AG10803 (cell line): Measurements from ENCODE around the gene FNTB.

Source experiments
- DNase-seq: peaks from one replicate; pipeline ENCODE4 v3.0.0; 2010; ENCODE audit warnings: low read depth
- H3K4me3 ChIP-seq: 2 replicates; pipeline ENCODE4 v1.5.1; 2011; ENCODE audit warnings: mild to moderate bottlenecking, low read length, control low read depth
- CTCF ChIP-seq: conservative IDR thresholded peaks from 2 replicates; pipeline ENCODE4 v1.5.1; 2011; ENCODE audit warnings: mild to moderate bottlenecking, low read length, control low read depth, inconsistent platforms

FNTB gene

GRCh38 chr14:64953310-64953654 lies 33.4 kb upstream of the FNTB start:
- TF ChIP-seq CTCF = no peak
- no peak for DNase-seq
- H3K4me3 ChIP-seq = no peak overlapping the region

GRCh38 chr14:64953661-64954060 lies 33.0 kb upstream of the FNTB start:
- no peak overlapping the region for H3K4me3 ChIP-seq
- no peak for TF ChIP-seq CTCF
- DNase-seq = no peak

GRCh38 chr14:64954491-64955240 lies 32.0 kb upstream of the FNTB start:
- no peak for DNase-seq
- TF ChIP-seq CTCF = no peak
- no peak overlapping the region for H3K4me3 ChIP-seq

GRCh38 chr14:64955297-64955696 lies 31.4 kb upstream of the FNTB start:
- no peak overlapping the region for H3K4me3 ChIP-seq
- DNase-seq = no peak
- no peak for TF ChIP-seq CTCF

GRCh38 chr14:64956697-64957406 lies 29.8 kb upstream of the FNTB start:
- H3K4me3 ChIP-seq = no peak overlapping the region
- DNase-seq = no peak
- TF ChIP-seq CTCF = no peak

GRCh38 chr14:64958201-64958600 lies 28.5 kb upstream of the FNTB start:
- no peak for DNase-seq
- TF ChIP-seq CTCF = no peak
- H3K4me3 ChIP-seq = no peak overlapping the region

GRCh38 chr14:64958743-64959142 lies 28.0 kb upstream of the FNTB start:
- no peak overlapping the region for H3K4me3 ChIP-seq
- DNase-seq = no peak
- no peak for TF ChIP-seq CTCF
